HTR-8/SVneo (cell line): ENCODE results near the gene VDR.

Source experiments
- DNase-seq: peaks from one replicate; pipeline ENCODE4 v3.0.0; 2011; ENCODE audit warnings: low spot score, mixed read lengths; ENCODE audit not compliant: insufficient read length
- FAIRE-seq: peaks from 2 replicates; lab custom pipeline; 2011; peaks lifted over from hg19 to GRCh38; lab: Jason Lieb, UNC

The VDR gene

GRCh38 chr12:47802312-47802711 lies 102.5 kb downstream of the VDR start:
- DNase-seq (no peak), FAIRE-seq (no peak)

- FAIRE-seq, result no peak
- no peak for DNase-seq
Measured at GRCh38 chr12:47801904-47802246, 102.9 kb downstream of the VDR start.

DNA sequence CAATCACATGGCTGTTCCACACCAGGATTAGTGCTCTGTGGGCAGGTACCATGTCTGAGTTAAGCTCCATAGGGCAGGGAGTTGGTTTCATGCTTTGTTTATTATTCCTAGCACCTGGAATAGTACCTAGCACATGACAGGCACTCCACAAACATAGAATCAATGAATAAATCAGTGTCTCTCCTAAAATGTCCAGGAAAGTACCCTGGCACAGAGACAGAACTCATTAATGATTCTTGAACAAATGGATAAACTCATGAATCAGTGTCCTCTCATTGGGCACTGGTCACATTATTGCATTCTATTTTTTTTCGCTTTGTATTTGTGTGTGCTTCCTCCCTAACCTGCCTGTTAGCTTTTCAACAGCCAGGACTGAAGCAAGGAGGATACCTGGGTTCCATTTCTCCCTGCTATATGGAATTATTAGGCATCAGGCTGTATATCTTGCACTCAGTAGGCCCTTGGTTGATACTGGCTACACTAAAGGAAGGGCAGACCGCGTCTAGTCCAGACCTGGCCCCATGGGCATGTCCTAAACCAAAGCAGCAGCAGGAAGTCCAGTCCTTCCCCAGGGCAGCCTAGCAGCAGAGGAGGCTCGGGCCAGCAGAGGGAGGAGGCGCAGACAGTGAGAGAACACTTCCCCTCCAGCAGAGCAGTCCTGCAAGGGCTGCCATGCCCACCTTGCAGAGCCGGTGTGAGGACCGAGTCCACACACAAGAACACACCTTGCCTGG lies 103.5 kb downstream of the VDR start:
- DNase-seq (no peak), FAIRE-seq (peak; percentile 46)

DNA sequence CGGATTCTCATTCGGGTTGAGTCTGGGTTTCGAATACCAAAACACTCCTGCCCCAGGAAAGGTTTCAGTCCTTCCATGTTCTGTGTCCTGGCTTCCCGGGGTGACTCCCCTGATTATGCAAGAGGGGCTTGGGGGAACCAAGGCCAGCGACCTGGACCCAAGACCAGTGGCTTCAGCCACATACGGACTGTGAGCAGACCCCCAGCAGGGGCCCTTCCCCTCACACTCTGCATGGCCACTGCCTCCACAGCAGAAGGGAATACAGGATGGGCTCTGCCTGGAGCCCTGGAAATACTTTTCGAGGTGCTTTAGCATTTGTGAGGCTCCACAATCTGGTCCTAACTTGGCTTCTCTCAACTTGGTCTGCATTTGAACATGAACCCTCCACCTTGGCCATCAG lies 104.2 kb downstream of the VDR start:
- no peak for DNase-seq
- no peak for FAIRE-seq

DNA sequence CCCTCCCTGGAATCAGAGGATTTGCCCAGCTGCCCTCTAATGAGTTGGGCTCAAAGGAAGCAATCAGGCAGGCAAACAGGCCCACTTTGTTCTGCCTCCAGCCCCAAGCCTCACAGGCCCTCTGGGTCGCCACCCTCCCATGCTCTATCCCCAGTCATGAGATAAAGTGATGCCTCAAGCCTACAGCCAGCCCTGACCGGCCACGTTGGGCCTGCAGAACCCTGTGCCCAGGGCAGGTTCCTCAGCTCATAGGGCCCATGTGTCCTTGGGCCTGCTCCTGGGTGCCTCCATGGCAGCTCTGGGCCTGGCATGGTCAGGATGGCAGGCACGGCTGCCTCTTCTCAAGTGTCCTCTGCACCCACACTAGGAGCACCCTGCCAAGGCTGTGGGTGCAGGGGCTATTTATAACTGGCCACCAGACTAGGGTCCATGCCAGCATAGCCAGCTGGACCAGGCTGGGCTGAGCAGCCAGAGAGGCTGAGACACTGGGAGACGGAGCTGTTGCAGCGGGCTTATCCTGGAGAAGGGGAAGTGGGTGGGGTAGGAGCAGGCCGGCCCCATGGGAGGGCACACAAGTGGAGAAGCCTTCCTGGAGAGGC lies 105.3 kb downstream of the VDR start:
- FAIRE-seq (no peak), DNase-seq (no peak)

DNA sequence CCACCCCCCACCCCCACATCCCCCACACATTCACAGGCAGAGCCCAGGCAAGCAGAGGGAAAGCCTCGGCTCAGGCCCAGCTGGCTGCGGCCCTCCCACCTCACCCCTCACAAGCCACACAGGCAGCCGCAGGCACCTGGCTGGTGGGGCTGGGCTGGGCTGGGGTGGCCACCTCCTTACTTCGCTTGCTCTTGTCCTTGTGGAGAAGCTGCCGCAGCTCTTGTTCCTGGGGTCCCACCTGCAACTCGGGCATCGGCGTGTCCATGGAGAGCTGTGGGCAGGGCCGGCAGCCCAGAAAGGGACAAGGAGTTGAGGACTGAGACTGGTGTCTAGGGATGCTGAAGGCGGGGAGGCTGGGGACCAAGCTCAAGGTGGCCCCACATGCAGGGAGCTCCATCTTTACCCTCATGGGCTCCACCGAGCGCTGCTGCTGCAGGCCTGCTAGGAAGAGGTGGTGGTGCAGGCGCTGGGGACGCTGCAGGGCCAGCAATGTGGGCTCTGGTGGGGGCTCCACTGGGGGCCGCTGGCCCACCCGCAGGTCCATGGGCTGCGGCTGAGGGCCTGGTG lies 106.3 kb downstream of the VDR start:
- FAIRE-seq, result no peak
- no peak for DNase-seq

- FAIRE-seq, result no peak
- no peak for DNase-seq
Measured at GRCh38 chr12:47797441-47797840, 107.4 kb downstream of the VDR start.

DNA sequence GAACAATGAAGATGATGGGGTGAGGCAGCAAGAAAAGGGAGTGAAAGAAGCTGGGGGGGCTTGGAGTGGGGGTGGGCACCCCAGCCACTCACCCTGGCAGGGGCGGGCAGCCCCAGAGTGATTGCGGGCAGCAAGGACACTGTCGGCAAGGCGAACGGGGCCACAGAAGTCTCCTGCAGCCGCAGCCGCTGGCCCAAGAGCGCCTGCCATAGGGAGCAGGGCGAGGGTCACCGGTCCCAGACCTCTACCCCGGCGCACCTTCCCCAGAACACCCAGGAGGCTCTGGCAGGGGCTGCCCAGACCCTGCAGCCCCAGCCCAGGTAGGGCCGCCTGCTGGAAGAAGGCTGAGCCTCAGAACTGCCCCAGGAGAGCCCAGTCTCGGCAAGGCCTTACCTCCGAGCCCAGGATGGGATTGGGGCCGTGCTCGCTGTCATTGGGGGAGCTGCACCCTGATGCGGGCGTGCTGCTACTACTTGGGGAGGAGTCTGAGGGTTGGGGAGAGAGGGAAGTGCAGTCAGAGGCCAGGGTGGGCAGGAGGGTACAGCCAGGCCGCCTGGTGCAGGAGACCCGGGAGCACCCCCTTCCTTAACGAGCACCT lies 108.9 kb downstream of the VDR start:
- no peak for DNase-seq
- no peak for FAIRE-seq

- no peak for DNase-seq
- FAIRE-seq, result no peak
Measured at GRCh38 chr12:47795121-47795813, 109.5 kb downstream of the VDR start.

DNA sequence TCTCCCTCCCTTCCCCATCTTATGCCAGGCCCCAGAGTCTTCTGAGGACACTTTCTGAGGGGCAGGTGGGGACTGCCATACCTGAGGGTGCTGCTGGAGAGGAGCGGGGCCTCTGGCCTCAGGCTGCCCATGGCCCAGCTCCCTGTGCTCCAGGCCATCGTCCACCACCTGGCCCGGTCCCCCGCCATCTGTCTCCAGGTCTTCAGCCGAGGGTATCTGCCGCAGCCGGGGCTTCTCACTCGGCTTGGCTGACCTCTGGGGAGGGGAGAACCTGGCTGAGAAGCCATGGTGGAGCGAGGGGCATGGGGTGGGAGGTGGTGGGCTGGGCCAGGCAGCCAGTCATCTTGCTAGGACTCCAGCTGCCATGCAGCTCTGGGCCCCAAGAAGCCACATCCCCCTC lies 110.1 kb downstream of the VDR start:
- FAIRE-seq (no peak), DNase-seq (no peak)

GRCh38 chr12:47793015-47793681 lies 111.6 kb downstream of the VDR start:
- no peak for FAIRE-seq
- DNase-seq, result no peak

- DNase-seq (no peak), FAIRE-seq (no peak)
Measured at GRCh38 chr12:47791874-47792273, 112.9 kb downstream of the VDR start.
